ENCODE measurements around the gene RTL3. TPM values are rescaled to one million over a fixed set of nuclear protein-coding genes. Genes with fewer than 3 reads are reported as not detected.
A peak's percentile ranks its signal among the peaks of the same experiment; 100 is the strongest.

Gene RTL3
- total RNA-seq, 1 donor: not detected

DNA sequence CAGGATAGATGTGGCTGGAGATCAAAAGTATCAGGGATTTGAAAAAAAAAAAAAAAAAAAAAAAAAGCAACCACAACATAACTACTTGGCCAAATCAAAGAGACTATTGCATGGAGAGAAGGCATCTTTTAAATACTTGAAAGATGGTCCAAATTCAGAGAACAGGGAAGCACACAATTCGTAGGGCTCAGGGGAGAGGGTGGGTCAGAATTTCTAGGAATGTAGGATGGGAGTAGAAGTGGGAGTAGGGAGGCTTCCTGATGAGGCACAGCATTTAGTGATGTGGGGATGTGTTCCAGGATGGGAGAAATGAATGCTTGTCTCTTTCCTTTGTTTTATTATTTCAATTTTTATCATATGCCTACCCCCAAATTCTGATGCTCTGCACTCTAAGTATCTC lies 36.3 kb downstream of the RTL3 start:
- no peak for DNase-seq (ENCODE audit: low read depth in 2 of 3, low spot score in 2 of 3)

DNA sequence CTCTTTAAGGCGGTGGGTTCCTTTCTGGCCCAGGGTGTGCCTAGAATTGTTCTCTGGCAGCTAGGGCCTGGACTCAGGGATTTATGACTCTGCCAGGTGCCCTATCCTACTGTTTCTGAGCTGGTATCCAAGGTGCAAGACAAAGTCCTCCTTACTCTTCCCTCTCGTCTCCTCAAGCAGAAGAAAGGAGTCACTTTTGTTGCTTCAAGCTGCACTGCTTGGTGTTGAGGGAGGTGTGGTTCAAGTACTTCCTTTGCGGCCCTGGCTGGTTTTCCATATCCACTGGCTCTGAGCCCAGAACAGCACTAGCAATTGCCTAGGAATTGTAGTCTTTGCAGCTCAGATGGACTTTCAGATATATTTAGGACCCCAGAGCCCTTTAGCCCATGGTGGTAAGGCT lies 39.3 kb downstream of the RTL3 start:
- peak in 1 of 3 donors; percentile 5 for DNase-seq (ENCODE audit: low read depth in 2 of 3, low spot score in 2 of 3)

DNA sequence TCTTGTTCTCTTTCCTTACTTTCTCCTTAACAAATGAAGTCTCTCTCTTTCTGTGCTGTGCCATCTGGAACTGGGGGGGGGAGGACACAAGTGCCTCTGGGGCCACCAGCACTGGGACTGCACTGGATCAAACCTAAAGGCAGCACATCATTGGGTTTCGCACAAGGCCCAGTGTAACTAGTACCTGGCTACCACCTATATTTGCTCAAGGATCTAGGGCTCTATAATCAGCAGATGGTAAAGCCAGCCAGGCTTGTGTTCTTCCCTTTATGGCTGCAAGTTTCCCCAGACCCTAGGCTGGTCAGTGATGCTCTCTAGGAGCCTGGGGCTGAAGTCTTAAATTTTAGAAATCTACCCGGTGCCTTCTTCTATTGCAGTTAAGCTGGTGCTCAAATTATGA lies 40.1 kb downstream of the RTL3 start:
- no peak for DNase-seq (ENCODE audit: low read depth in 2 of 3, low spot score in 2 of 3)

DNA sequence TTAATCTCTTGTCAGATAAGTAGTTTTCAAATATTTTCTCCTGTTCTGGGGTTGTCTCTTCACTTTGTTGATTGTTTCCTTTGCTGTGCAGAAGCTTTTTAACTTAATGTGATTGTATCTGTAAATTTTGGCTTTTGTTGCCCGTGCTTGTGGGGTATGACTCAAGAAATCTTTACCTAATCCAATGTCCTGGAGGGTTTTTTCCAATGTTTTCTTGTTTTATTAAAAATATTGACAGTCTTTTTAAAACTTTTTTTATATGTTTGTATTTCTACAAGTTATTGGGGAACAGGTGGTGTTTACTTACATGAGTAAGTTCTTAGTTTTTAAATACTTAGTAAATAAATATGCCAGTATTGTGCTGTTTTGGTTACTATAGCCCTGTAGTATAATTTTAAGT lies 44.9 kb downstream of the RTL3 start:
- DNase-seq (ENCODE audit: low read depth in 2 of 3, low spot score in 2 of 3): no peak

Other genes starting within 250 kb of the RTL3 start
- gene LPAR4, start 88.4 kb upstream of the RTL3 start, total RNA-seq: 0.27 TPM

Measured in hematopoietic multipotent progenitor cell (in vitro differentiated cells).